Neural cell (in vitro differentiated cells): ENCODE measurements around the gene NPAS3.

Experiments used
- EP300 ChIP-seq: fragments of 450-650 bp; conservative IDR thresholded peaks from 2 replicates; pipeline ENCODE4 v1.6.1; 2014; ENCODE audit warnings: antibody characterized with exemption, mild to moderate bottlenecking, moderate library complexity; ENCODE audit not compliant: poor library complexity, severe bottlenecking
- REST ChIP-seq: IDR thresholded peaks from 2 replicates; pipeline ENCODE4 v1.6.1; 2012; ENCODE audit warnings: borderline replicate concordance
- SMC3 ChIP-seq: fragments of 450-650 bp; conservative IDR thresholded peaks from 2 replicates; pipeline ENCODE4 v1.6.1; 2014; ENCODE audit warnings: antibody characterized with exemption, mild to moderate bottlenecking, moderate library complexity; ENCODE audit not compliant: poor library complexity
- TAF1 ChIP-seq: IDR thresholded peaks from 2 replicates; pipeline ENCODE4 v1.6.1; 2012; ENCODE audit warnings: low read depth
- TF ChIP-seq, protein P1 (sequence below): fragments of 450-650 bp; IDR thresholded peaks from 2 replicates; pipeline ENCODE4 v1.5.1; 2014; ENCODE audit warnings: antibody characterized with exemption, mild to moderate bottlenecking, moderate library complexity; ENCODE audit not compliant: poor library complexity, severe bottlenecking

- TF ChIP-seq, protein P1, sequence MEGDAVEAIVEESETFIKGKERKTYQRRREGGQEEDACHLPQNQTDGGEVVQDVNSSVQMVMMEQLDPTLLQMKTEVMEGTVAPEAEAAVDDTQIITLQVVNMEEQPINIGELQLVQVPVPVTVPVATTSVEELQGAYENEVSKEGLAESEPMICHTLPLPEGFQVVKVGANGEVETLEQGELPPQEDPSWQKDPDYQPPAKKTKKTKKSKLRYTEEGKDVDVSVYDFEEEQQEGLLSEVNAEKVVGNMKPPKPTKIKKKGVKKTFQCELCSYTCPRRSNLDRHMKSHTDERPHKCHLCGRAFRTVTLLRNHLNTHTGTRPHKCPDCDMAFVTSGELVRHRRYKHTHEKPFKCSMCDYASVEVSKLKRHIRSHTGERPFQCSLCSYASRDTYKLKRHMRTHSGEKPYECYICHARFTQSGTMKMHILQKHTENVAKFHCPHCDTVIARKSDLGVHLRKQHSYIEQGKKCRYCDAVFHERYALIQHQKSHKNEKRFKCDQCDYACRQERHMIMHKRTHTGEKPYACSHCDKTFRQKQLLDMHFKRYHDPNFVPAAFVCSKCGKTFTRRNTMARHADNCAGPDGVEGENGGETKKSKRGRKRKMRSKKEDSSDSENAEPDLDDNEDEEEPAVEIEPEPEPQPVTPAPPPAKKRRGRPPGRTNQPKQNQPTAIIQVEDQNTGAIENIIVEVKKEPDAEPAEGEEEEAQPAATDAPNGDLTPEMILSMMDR: no peak
- TF ChIP-seq SMC3 (no peak), REST (no peak), EP300 (no peak), TAF1 (no peak)
These were observed 590.0 kb downstream of the NPAS3 start for GRCh38 chr14:33528655-33529054.
